DOHH2 (cell line): ENCODE data around the gene S100A11.

Experiments used
- H3F3A ChIP-seq: fragments of 200-600 bp; sonication (generic), shearing (Covaris generic); 2 replicates; pipeline ENCODE4 v1.6.0; 2016; ENCODE audit warnings: antibody characterized with exemption, mild to moderate bottlenecking; ENCODE audit not compliant: control insufficient read depth, insufficient read depth
- H3K27ac ChIP-seq: fragments of 200-600 bp; sonication (generic); 2 replicates; pipeline ENCODE4 v1.5.1; 2014; ENCODE audit warnings: low read depth, mild to moderate bottlenecking, low read length, moderate library complexity
- H3K27me3 ChIP-seq: fragments of 200-600 bp; sonication (generic); 2 replicates; pipeline ENCODE4 v1.6.1; 2014; ENCODE audit warnings: mild to moderate bottlenecking, low read length, mixed read lengths; ENCODE audit not compliant: control insufficient read depth
- H3K36me3 ChIP-seq: fragments of 200-600 bp; sonication (generic); 2 replicates; pipeline ENCODE4 v1.6.1; 2014; ENCODE audit warnings: mild to moderate bottlenecking, low read length, moderate library complexity, mixed read lengths; ENCODE audit not compliant: control insufficient read depth
- H3K4me1 ChIP-seq: fragments of 200-600 bp; sonication (generic); 2 replicates; pipeline ENCODE4 v1.6.1; 2014; ENCODE audit warnings: mild to moderate bottlenecking, low read length, mixed read lengths; ENCODE audit not compliant: control insufficient read depth
- H3K4me2 ChIP-seq: fragments of 200-600 bp; sonication (generic); 2 replicates; pipeline ENCODE4 v1.6.0; 2014; ENCODE audit warnings: mild to moderate bottlenecking, low read length, moderate library complexity
- H3K4me3 ChIP-seq: fragments of 200-600 bp; sonication (generic); 2 replicates; pipeline ENCODE4 v1.5.1; 2014; ENCODE audit warnings: mild to moderate bottlenecking, low read length, mixed read lengths
- H3K79me2 ChIP-seq: fragments of 200-600 bp; sonication (generic); 2 replicates; pipeline ENCODE4 v1.6.1; 2014; ENCODE audit warnings: mild to moderate bottlenecking, low read length, mixed read lengths; ENCODE audit not compliant: control insufficient read depth
- H3K9me2 ChIP-seq: fragments of 200-600 bp; sonication (generic); replicated peaks from 2 replicates; pipeline ENCODE4 v1.6.1; 2014; ENCODE audit warnings: mild to moderate bottlenecking, low read length, mixed read lengths; ENCODE audit not compliant: control insufficient read depth
- H3K9me3 ChIP-seq: fragments of 200-600 bp; sonication (generic); 2 replicates; pipeline ENCODE4 v1.6.1; 2014; ENCODE audit warnings: antibody characterized with exemption, low read length, mixed read lengths; ENCODE audit not compliant: control insufficient read depth, insufficient read depth
- H4K20me1 ChIP-seq: fragments of 200-600 bp; sonication (generic); 2 replicates; pipeline ENCODE4 v1.6.0; 2014; ENCODE audit warnings: low read depth, mild to moderate bottlenecking, antibody characterized with exemption, low read length, moderate library complexity; ENCODE audit not compliant: control insufficient read depth, insufficient read depth
- CTCF ChIP-seq: fragments of 200-600 bp; sonication (generic); IDR thresholded peaks from one replicate; pipeline ENCODE4 v1.5.1; 2014; ENCODE audit warnings: antibody characterized with exemption, mild to moderate bottlenecking, low read depth, low read length; ENCODE audit not compliant: poor library complexity, severe bottlenecking
- EZH2phosphoT487 ChIP-seq: fragments of 200-600 bp; sonication (generic); IDR thresholded peaks from 2 replicates; pipeline ENCODE4 v1.6.1; 2017; ENCODE audit warnings: borderline replicate concordance, mild to moderate bottlenecking, antibody characterized with exemption, low read length, moderate library complexity, mixed read lengths

The S100A11 gene

GRCh38 chr1:152005360-152005912, 31.4 kb downstream of the S100A11 start:
- H3K79me2 ChIP-seq: no peaks in the 10 kb centered on the region
- H3K27me3 ChIP-seq: peaks cover 33% of the 10 kb centered on the region
- H3K27ac ChIP-seq: no peak overlapping the region
- no peaks in the 10 kb centered on the region for H3K36me3 ChIP-seq
- no peaks in the 10 kb centered on the region for H3K9me2 ChIP-seq
- H3K9me3 ChIP-seq: no peaks in the 10 kb centered on the region
- peaks cover 13% of the 10 kb centered on the region for H3K4me1 ChIP-seq
- H3K4me3 ChIP-seq: no peak overlapping the region
- H4K20me1 ChIP-seq: no peaks in the 10 kb centered on the region
- H3K4me2 ChIP-seq: no peak overlapping the region
- TF ChIP-seq CTCF (no peak), EZH2phosphoT487 (no peak)
- no peaks in the 10 kb centered on the region for H3F3A ChIP-seq

DNA sequence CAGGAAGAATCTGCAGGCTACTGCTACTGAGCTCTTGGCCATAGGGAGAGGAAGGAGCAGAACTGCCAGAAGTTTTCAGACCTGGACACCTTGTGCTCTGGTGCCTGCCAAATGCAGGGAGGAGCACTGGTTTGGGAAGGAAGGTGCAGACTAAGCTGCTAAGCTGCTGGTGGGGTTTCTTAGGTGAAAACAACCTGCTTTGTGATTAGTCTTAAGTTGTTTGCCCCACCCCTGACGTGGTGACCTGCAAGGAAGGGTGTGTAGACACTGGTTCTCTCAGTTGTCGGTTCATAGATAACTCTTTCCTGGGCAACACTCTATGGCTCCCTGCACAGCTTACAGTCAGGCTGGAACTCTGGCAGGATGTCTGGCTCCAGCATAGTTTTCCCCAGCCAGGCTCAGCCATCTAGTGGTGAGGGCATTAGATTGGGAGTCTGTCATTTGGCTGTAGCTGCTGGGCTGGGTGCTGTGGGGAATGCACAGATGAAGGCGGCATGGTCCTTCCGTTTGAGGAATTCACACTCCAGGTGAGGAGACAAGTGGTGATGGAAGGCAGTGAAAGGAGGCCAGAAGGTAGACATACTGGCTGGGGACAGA, 32.9 kb downstream of the S100A11 start:
- no peak overlapping the region for H3K4me3 ChIP-seq
- no peaks in the 10 kb centered on the region for H3K9me3 ChIP-seq
- peaks cover 13% of the 10 kb centered on the region for H3K4me1 ChIP-seq
- TF ChIP-seq CTCF (no peak), EZH2phosphoT487 (no peak)
- H3K27me3 ChIP-seq: peaks cover 33% of the 10 kb centered on the region
- no peaks in the 10 kb centered on the region for H3F3A ChIP-seq
- H3K27ac ChIP-seq: no peak overlapping the region
- no peaks in the 10 kb centered on the region for H3K79me2 ChIP-seq
- no peaks in the 10 kb centered on the region for H4K20me1 ChIP-seq
- no peaks in the 10 kb centered on the region for H3K9me2 ChIP-seq
- H3K4me2 ChIP-seq: no peak overlapping the region
- H3K36me3 ChIP-seq: no peaks in the 10 kb centered on the region

DNA sequence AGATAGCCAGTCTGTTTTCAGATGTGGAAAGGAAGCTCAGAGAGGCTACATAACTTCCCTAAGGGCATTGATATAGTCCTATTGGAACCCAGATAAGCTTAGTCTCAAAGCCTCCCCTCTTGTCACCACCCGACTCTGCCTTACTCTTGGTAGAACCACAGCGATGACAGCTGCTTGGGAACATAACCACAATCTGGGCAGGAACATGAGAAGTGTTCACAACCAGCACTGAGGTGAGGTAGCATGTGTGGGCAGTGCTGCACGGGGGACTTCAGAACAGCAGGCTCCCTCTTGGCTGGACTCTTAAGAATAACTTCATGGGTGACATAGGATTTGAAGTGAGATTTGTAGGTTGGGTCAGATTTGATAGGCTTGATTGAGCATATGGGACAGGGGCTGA, 33.8 kb downstream of the S100A11 start:
- Histone ChIP-seq H3K4me3 (no peak overlapping the region), H4K20me1 (no peaks in the 10 kb centered on the region), H3K27ac (no peak overlapping the region), H3K4me2 (no peak overlapping the region), H3K79me2 (no peaks in the 10 kb centered on the region), H3F3A (no peaks in the 10 kb centered on the region), H3K9me3 (no peaks in the 10 kb centered on the region), H3K9me2 (no peaks in the 10 kb centered on the region), H3K36me3 (no peaks in the 10 kb centered on the region), H3K27me3 (peaks cover 28% of the 10 kb centered on the region), H3K4me1 (peaks cover 13% of the 10 kb centered on the region)
- TF ChIP-seq CTCF (no peak), EZH2phosphoT487 (no peak)
